Endothelial cell of umbilical vein (primary cell): Measurements from ENCODE around the gene EXOC6. TPM values are rescaled to one million over a fixed set of nuclear protein-coding genes. Genes with fewer than 3 reads are reported as not detected.

Experiments used
- BruUV-seq: library from RNA; stranded (reverse); fragments of 400-500 nt; replicated peaks from 2 replicates; lab custom pipeline; 2021; lab: Mats Ljungman, UMichigan
- CTCF ChIA-PET: fragments of 300-600, 350-600 bp; sonication (Branson Sonifier 250); formaldehyde crosslinking; loops from one replicate; lab custom pipeline; 2021; ENCODE audit warnings: antibody characterized with exemption, inconsistent platforms; lab: Charles Lee
- POLR2A ChIA-PET: fragments of 300-600, 350-600 bp; sonication (Branson Sonifier 250); formaldehyde crosslinking; loops from one replicate; lab custom pipeline; 2021; ENCODE audit warnings: antibody characterized with exemption, inconsistent platforms; lab: Charles Lee
- DNase-seq: peaks from one replicate; pipeline ENCODE4 v3.0.0-alpha.2; 2011; ENCODE audit warnings: low read depth, low spot score
- FAIRE-seq: peaks from 2 replicates; lab custom pipeline; 2011; peaks lifted over from hg19 to GRCh38; lab: Jason Lieb, UNC
- H2AFZ ChIP-seq: 2 replicates; pipeline ENCODE4 v1.6.0; 2012; ENCODE audit warnings: low read depth, low read length, control low read depth, inconsistent platforms
- H3K27ac ChIP-seq: 2 replicates; pipeline ENCODE4 v1.5.1; 2011; ENCODE audit warnings: low read depth, mild to moderate bottlenecking, control low read depth, low read length, moderate library complexity; ENCODE audit not compliant: insufficient read depth
- H3K27me3 ChIP-seq, 2 experiments: 2 replicates each; pipeline versions ENCODE4 v1.6.0 to v1.6.1; 2011; ENCODE audit warnings: low read length in 2 of 2, mixed read lengths in 1 of 2; ENCODE audit not compliant: control insufficient read depth in 2 of 2, insufficient read depth in 2 of 2
- H3K36me3 ChIP-seq, 2 experiments: 2 replicates in 1 of 2; 3 replicates in 1 of 2; pipeline ENCODE4 v1.5.1; 2011; ENCODE audit warnings: low read length in 2 of 2, mild to moderate bottlenecking in 1 of 2, moderate library complexity in 1 of 2; ENCODE audit not compliant: control insufficient read depth in 2 of 2, insufficient read depth in 2 of 2; ENCODE audit errors: extremely low read depth in 1 of 2
- H3K4me1 ChIP-seq: 3 replicates; pipeline ENCODE4 v1.5.1; 2011; ENCODE audit warnings: mild to moderate bottlenecking, low read length; ENCODE audit not compliant: control insufficient read depth, insufficient read depth; ENCODE audit errors: extremely low read depth
- H3K4me2 ChIP-seq: 2 replicates; pipeline ENCODE4 v1.6.1; 2011; ENCODE audit warnings: low read length, control low read depth, mixed read lengths; ENCODE audit not compliant: insufficient read depth
- H3K4me3 ChIP-seq, 3 experiments: fragments of 200-600 bp in 1 of 3; sonication (generic), shearing (Covaris generic) in 1 of 3; replicated peaks in 1 of 3; 2 replicates each; pipeline ENCODE4 v1.5.1; 2011 to 2016; ENCODE audit warnings: control low read depth in 3 of 3, low read length in 3 of 3, mild to moderate bottlenecking in 2 of 3, inconsistent platforms in 1 of 3, low read depth in 1 of 3, moderate library complexity in 1 of 3; ENCODE audit not compliant: insufficient read depth in 1 of 3
- H3K79me2 ChIP-seq: 2 replicates; pipeline ENCODE4 v1.6.0; 2012; ENCODE audit warnings: low read length, inconsistent platforms; ENCODE audit not compliant: control insufficient read depth, insufficient read depth
- H3K9ac ChIP-seq: replicated peaks from 2 replicates; pipeline ENCODE3; 2011; ENCODE audit warnings: low read length, control low read depth; ENCODE audit not compliant: insufficient read depth; ENCODE audit errors: extremely low read depth
- H3K9me1 ChIP-seq: replicated peaks from 3 replicates; pipeline ENCODE4 v1.6.0; 2011; ENCODE audit warnings: mild to moderate bottlenecking, low read length; ENCODE audit not compliant: control insufficient read depth, insufficient read depth; ENCODE audit errors: extremely low read depth
- H3K9me3 ChIP-seq: replicated peaks from 2 replicates; pipeline ENCODE4 v1.5.1; 2012; ENCODE audit warnings: low read length, inconsistent platforms; ENCODE audit not compliant: control insufficient read depth, insufficient read depth
- H4K20me1 ChIP-seq: replicated peaks from 2 replicates; pipeline ENCODE3; 2011; ENCODE audit warnings: mild to moderate bottlenecking, low read length; ENCODE audit not compliant: control insufficient read depth, insufficient read depth; ENCODE audit errors: extremely low read depth
- CTCF ChIP-seq, 2 donors: IDR thresholded peaks; 1 replicate in 1 of 2; 2 replicates in 1 of 2; pipeline ENCODE4 v1.5.1; 2011; ENCODE audit warnings: low read length in 2 of 2, mild to moderate bottlenecking in 2 of 2, moderate library complexity in 2 of 2, control low read depth in 1 of 2, inconsistent platforms in 1 of 2, low read depth in 1 of 2; ENCODE audit not compliant: insufficient read depth in 1 of 2; ENCODE audit errors: extremely low read depth in 1 of 2
- EZH2 ChIP-seq: IDR thresholded peaks from 2 replicates; pipeline ENCODE4 v1.6.1; 2012; ENCODE audit warnings: borderline replicate concordance, low read depth, mild to moderate bottlenecking, moderate library complexity, low read length, inconsistent platforms; ENCODE audit not compliant: severe bottlenecking
- FOS ChIP-seq: IDR thresholded peaks from 2 replicates; pipeline ENCODE4 v1.6.1; 2011; ENCODE audit warnings: mild to moderate bottlenecking, low read length, moderate library complexity, borderline replicate concordance; ENCODE audit not compliant: insufficient read depth
- GATA2 ChIP-seq: IDR thresholded peaks from 2 replicates; pipeline ENCODE4 v1.7.0; 2011; ENCODE audit warnings: low read depth, mild to moderate bottlenecking, moderate library complexity, mixed read lengths, low read length; ENCODE audit not compliant: insufficient read length, insufficient read depth
- JUN ChIP-seq: IDR thresholded peaks from 2 replicates; pipeline ENCODE4 v1.6.1; 2011; ENCODE audit warnings: borderline replicate concordance, low read depth; ENCODE audit not compliant: insufficient read length, insufficient read depth
- MAX ChIP-seq: IDR thresholded peaks from 2 replicates; pipeline ENCODE4 v1.6.1; 2011; ENCODE audit not compliant: insufficient read depth, insufficient read length
- MYC ChIP-seq: IDR thresholded peaks from one replicate; pipeline ENCODE4 v1.6.1; 2011; ENCODE audit warnings: mild to moderate bottlenecking, low read depth, low read length
- POLR2A ChIP-seq: IDR thresholded peaks from 2 replicates; pipeline ENCODE4 v1.6.1; 2012; ENCODE audit warnings: low read depth, mild to moderate bottlenecking, control low read depth, low read length
- POLR2AphosphoS5 ChIP-seq: IDR thresholded peaks from 2 replicates; pipeline ENCODE4 v1.6.1; 2012; ENCODE audit warnings: low read depth, mild to moderate bottlenecking, control low read depth, low read length, moderate library complexity; ENCODE audit not compliant: insufficient read depth
- dilution Hi-C: fragments of 300-500 bp; cut with MboI; formaldehyde crosslinking; loops from one replicate; pipeline ENCODE4 v1.15.0; 2019; ENCODE audit warnings: low sequenced_read_pairs; ENCODE audit not compliant: extremely low pct_ligation_motif_present
- intact Hi-C: fragments of 100-400 bp; cut with micrococcal nuclease; formaldehyde crosslinking; loops from one replicate; pipeline ENCODE4 v1.10.0; 2022
- polyA plus RNA-seq, 4 experiments: library from polyadenylated mRNA; depleted of rRNA in 3 of 4; stranded (reverse) in 3 of 4; unstranded in 1 of 4; fragments of >200 nt; gene quantifications; 2 replicates each; pipeline versions ENCODE4 v1.2.1 to v1.2.3, GENCODE V29; 2011 to 2012; ENCODE audit warnings: missing spikeins in 1 of 4
- total RNA-seq: library from RNA; stranded (reverse); gene quantifications from 2 replicates; pipeline ENCODE4 v1.2.3, GENCODE V29; 2021

EXOC6 gene
- total and polyA plus RNA-seq, 2 donors (not counting 3 experiments of a cell fraction or from before 2014, with no cell fraction given), result 72.6 to 108 TPM

GRCh38 chr10:93091960-93092359, 243.6 kb downstream of the EXOC6 start:
- no peak overlapping the region for H2AFZ ChIP-seq
- no peaks in the 10 kb centered on the region for H3K4me1 ChIP-seq
- H3K9me1 ChIP-seq, result no peaks in the 10 kb centered on the region
- H3K27me3 ChIP-seq, result peaks cover 3 to 6% of the 10 kb centered on the region in 2 experiments
- no peak overlapping the region for H3K9ac ChIP-seq
- TF ChIP-seq CTCF (IDR thresholded peaks at IDR 0.05; ENCODE audit: extremely low read depth in 1 of 2, insufficient read depth in 1 of 2, low read depth in 1 of 2, low read length in 2 of 2) (no peak), MAX (no peak), MYC (no peak), POLR2AphosphoS5 (no peak), GATA2 (no peak), JUN (no peak), EZH2 (no peak), FOS (no peak), POLR2A (no peak)
- CTCF ChIA-PET, result no interaction called here
- no peaks in the 10 kb centered on the region for H4K20me1 ChIP-seq
- H3K36me3 ChIP-seq, result no peaks in the 10 kb centered on the region
- dilution Hi-C loops, result no loop called here
- no peak overlapping the region for H3K27ac ChIP-seq
- H3K4me3 ChIP-seq, result no peak overlapping the region
- no peaks in the 10 kb centered on the region for H3K9me3 ChIP-seq
- POLR2A ChIA-PET, result no interaction called here
- no TSS peak for BruUV-seq
- H3K4me2 ChIP-seq, result no peak overlapping the region
- DNase-seq (no peak), FAIRE-seq (no peak)
- no peaks in the 10 kb centered on the region for H3K79me2 ChIP-seq
- intact Hi-C loops, result no loop called here
